Thyroid gland (tissue), 4 donors: ENCODE measurements around the gene TM4SF1.

Source experiments
- CTCF ChIP-seq, 6 experiments: fragments of 200-600 bp in 3 of 6; fragments of 450-650 bp in 3 of 6; sonication (generic) in 3 of 6; IDR thresholded peaks; one replicate each; pipeline ENCODE4 v1.5.1; 2016 to 2019; ENCODE audit warnings: antibody characterized with exemption in 6 of 6, mild to moderate bottlenecking in 2 of 6, inconsistent platforms in 1 of 6, moderate library complexity in 1 of 6
- POLR2A ChIP-seq, 2 donors: fragments of 450-650 bp; IDR thresholded peaks; one replicate each; pipeline ENCODE4 v1.6.1; 2017; ENCODE audit warnings: antibody characterized with exemption in 2 of 2, mild to moderate bottlenecking in 2 of 2, moderate library complexity in 1 of 2

- TF ChIP-seq CTCF (IDR thresholded peaks at IDR 0.05), result no peak
- no peak for TF ChIP-seq POLR2A (IDR thresholded peaks at IDR 0.05)
Measured at GRCh38 chr3:149383703-149384102, 6.3 kb upstream of the TM4SF1 start.
